ENCODE data around the gene SHISAL1. TPM values are rescaled to one million over a fixed set of nuclear protein-coding genes. Genes with fewer than 3 reads are reported as not detected.

Gene SHISAL1
- total RNA-seq, 1 donor from 2014 or later = 5.0 TPM

DNA sequence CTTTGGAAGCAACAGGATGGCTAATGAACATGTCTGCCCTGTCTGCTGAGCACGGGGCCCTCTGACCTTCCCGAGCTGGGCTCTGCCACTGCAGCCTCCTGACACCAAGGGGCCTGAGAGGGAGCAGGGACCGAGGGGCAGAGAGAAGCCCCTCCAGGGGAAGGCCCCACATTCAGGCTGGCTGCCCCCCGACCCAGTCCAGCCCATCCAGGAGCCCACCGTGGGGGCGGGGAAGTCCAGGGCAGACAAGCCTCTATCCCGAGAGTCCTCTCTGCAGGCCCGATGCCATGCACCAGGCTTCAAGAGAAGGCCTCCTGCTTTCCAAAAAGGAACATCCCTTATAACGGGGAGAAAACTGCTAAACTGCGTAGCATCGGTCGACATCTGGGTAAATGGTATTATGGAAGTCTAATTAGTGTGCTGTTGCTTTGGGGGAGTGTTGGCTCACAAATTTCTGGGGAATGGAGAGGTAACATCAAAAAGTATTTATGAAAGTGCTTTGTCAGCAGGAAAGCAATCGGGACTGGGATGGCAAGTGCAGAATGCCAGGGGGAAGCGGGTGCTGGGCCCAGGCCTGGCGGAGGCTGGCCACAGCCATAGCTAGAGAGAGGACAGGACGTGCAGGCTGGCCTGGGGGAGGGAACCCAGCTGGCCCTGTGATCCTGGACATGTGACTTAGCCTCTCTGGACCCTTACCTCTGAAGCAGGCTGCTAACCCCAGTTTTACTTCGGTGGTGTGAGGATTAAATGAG is 5.3 kb upstream of the SHISAL1 start:
- H3K4me1 Mint-ChIP-seq (ENCODE audit: unreplicated experiment) = peaks cover 6% of the 10 kb centered on the region
- H3K27me3 Mint-ChIP-seq (ENCODE audit: unreplicated experiment) = no peaks in the 10 kb centered on the region
- H3K36me3 Mint-ChIP-seq (ENCODE audit: unreplicated experiment) = no peaks in the 10 kb centered on the region
- no peak overlapping the region for H3K4me3 Mint-ChIP-seq (ENCODE audit: unreplicated experiment)
- no peak for TF ChIP-seq CTCF (IDR thresholded peaks at IDR 0.05)
- no peaks in the 10 kb centered on the region for H3K9me3 Mint-ChIP-seq (ENCODE audit: unreplicated experiment)
- DNase-seq (ENCODE audit: extremely low spot score, unreplicated experiment) = no peak
- H3K27ac Mint-ChIP-seq (ENCODE audit: unreplicated experiment) = no peak overlapping the region

DNA sequence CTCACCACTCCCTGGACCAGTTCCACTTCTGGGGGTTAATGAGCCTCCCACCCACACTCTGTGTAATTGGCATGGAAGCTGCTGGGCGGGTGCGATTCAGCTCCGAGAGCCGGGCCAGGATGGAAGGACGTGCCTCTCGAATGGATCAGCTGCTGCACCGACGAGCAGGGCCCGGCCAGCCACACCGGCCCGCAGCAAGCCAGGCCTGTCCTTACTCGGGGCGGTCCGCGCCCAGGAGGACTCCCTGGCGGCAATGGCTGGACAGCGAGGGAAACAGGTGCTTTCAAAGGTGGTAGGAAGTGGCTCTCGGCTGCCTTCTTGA is 4.3 kb upstream of the SHISAL1 start:
- Mint-ChIP-seq H3K36me3 (ENCODE audit: unreplicated experiment) (no peaks in the 10 kb centered on the region), H3K4me1 (ENCODE audit: unreplicated experiment) (peaks cover 15% of the 10 kb centered on the region), H3K27ac (ENCODE audit: unreplicated experiment) (no peak overlapping the region), H3K9me3 (ENCODE audit: unreplicated experiment) (no peaks in the 10 kb centered on the region), H3K27me3 (ENCODE audit: unreplicated experiment) (no peaks in the 10 kb centered on the region), H3K4me3 (ENCODE audit: unreplicated experiment) (no peak overlapping the region)
- no peak for TF ChIP-seq CTCF (IDR thresholded peaks at IDR 0.05)
- no peak for DNase-seq (ENCODE audit: extremely low spot score, unreplicated experiment)

DNA sequence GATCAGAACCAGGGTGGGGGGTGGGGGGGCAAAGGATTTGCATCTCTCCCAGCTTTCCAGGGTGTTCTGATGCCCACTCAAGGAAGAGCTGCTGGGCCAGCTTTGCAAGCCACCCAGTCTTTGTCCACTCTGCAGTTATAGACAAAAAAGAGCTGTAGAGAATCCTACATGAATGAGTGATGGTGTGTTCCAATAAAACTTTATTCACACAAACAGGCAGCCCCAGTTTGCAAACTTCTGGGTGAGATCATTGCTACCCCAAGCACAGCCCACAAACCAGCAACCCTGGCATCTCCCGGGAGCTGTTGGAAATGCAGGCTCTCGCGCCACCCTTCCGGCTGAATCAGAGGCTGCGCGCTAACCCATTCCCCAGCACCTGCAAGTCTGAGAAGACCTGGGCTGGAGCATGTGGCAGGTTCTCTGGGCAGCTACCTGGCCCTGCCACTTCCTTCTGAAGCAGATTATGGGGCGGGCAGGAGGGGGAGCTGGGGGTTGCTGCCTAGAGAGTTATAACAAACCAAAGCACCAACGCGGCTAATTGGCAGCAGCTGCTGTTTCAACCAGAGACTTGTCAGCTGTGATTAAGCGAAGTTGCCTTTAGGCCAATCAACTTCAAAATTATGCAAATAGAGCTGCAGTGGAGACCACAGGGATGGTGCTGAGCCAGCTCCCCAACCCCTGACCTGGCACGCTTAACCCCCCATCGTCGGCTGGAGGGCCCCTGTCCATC is 3.8 kb upstream of the SHISAL1 start:
- H3K4me1 Mint-ChIP-seq (ENCODE audit: unreplicated experiment) = peaks cover 20% of the 10 kb centered on the region
- H3K27ac Mint-ChIP-seq (ENCODE audit: unreplicated experiment) = no peak overlapping the region
- H3K27me3 Mint-ChIP-seq (ENCODE audit: unreplicated experiment) = no peaks in the 10 kb centered on the region
- no peak for TF ChIP-seq CTCF (IDR thresholded peaks at IDR 0.05)
- no peaks in the 10 kb centered on the region for H3K36me3 Mint-ChIP-seq (ENCODE audit: unreplicated experiment)
- no peak for DNase-seq (ENCODE audit: extremely low spot score, unreplicated experiment)
- no peaks in the 10 kb centered on the region for H3K9me3 Mint-ChIP-seq (ENCODE audit: unreplicated experiment)
- H3K4me3 Mint-ChIP-seq (ENCODE audit: unreplicated experiment) = no peak overlapping the region

DNA sequence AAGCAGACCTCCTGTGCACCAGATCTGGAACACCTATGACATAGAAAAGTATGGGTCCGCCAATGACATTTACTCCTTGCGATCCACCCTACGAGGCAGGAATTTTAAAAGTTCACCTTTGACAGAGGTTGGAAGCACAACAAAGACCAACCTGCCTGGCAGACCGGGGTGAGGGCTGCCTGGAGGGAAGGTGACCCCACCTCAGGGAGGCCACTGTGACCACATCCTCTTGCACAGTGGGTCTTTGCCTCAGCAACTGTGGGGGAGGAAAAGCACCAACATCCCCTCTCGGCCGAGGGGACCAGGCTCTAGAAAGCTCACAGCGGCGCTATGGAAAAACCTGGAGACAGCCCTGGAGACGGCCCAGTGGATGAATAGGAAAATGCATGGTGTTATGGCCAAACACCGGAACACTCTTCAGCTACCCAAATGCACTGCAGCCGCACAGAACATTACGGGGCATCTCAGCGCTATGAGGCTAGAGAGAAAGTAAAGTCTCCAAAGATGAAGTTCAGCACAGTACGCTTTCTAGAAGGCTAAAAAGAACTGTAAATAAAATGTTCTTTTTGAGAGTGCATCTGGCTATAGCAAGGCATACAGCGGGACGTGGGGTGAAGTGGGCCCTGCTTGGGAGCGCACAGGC is 1.8 kb upstream of the SHISAL1 start:
- no peak for DNase-seq (ENCODE audit: extremely low spot score, unreplicated experiment)
- H3K4me3 Mint-ChIP-seq (ENCODE audit: unreplicated experiment) = no peak overlapping the region
- H3K4me1 Mint-ChIP-seq (ENCODE audit: unreplicated experiment) = peaks cover 35% of the 10 kb centered on the region
- no peaks in the 10 kb centered on the region for H3K9me3 Mint-ChIP-seq (ENCODE audit: unreplicated experiment)
- TF ChIP-seq CTCF (IDR thresholded peaks at IDR 0.05) = no peak
- H3K27me3 Mint-ChIP-seq (ENCODE audit: unreplicated experiment) = no peaks in the 10 kb centered on the region
- no peak overlapping the region for H3K27ac Mint-ChIP-seq (ENCODE audit: unreplicated experiment)
- no peaks in the 10 kb centered on the region for H3K36me3 Mint-ChIP-seq (ENCODE audit: unreplicated experiment)

- H3K27ac Mint-ChIP-seq (ENCODE audit: unreplicated experiment) = peak overlapping the region; percentile 85
- no peak for DNase-seq (ENCODE audit: extremely low spot score, unreplicated experiment)
- no peaks in the 10 kb centered on the region for H3K27me3 Mint-ChIP-seq (ENCODE audit: unreplicated experiment)
- no peak overlapping the region for H3K4me3 Mint-ChIP-seq (ENCODE audit: unreplicated experiment)
- no peaks in the 10 kb centered on the region for H3K9me3 Mint-ChIP-seq (ENCODE audit: unreplicated experiment)
- TF ChIP-seq CTCF (IDR thresholded peaks at IDR 0.05) = no peak
- H3K4me1 Mint-ChIP-seq (ENCODE audit: unreplicated experiment) = peaks cover 45% of the 10 kb centered on the region
- no peaks in the 10 kb centered on the region for H3K36me3 Mint-ChIP-seq (ENCODE audit: unreplicated experiment)
These were observed 745 bp upstream of the SHISAL1 start for GRCh38 chr22:44313385-44314006.
